Posterior vena cava (tissue), 2 donors: ENCODE results near the gene ATF3. TPM values are rescaled to one million over a fixed set of nuclear protein-coding genes. Genes with fewer than 3 reads are reported as not detected.
"Not testable (repeated sequence)": the region's sequence is repeated elsewhere in the genome, so short reads cannot be mapped to it uniquely, and the experiment has no call there.

ENCODE experiments used
- DNase-seq: peaks from one replicate; pipeline ENCODE4 v3.0.0-alpha.2; 2020; ENCODE audit warnings: low spot score
- intact Hi-C, 2 donors: fragments of 100-400 bp; cut with DNase I; formaldehyde crosslinking; loops; one replicate each; pipeline versions ENCODE4 v1.14.1 to v1.14.2; 2022 to 2023
- total RNA-seq, 2 donors: library from RNA; stranded (reverse); fragmentation: NEBNext Ultra II Directional; extraction: Animal tissue kit (Norgen Biotek cat#: 25700); gene quantifications; one replicate each; pipeline ENCODE4 v1.2.1, GENCODE V29; 2021
- donor health status: DM: yes; HTN: yes; CAD: no.
- donor health status: DM: yes; HTN: yes; CAD: no.

The ATF3 gene
- total RNA-seq, 2 donors from 2014 or later = 43.4 to 193 TPM

GRCh38 chr1:212620293-212620692, 11.7 kb downstream of the ATF3 start:
- no peak for DNase-seq

GRCh38 chr1:212621043-212621948, 12.7 kb downstream of the ATF3 start:
- intact Hi-C loops = no loop called here
- DNase-seq = no peak

More at GRCh38 chr1:212620293-212620692, 11.7 kb downstream of the ATF3 start:
- intact Hi-C loops = no loop called here

DNA sequence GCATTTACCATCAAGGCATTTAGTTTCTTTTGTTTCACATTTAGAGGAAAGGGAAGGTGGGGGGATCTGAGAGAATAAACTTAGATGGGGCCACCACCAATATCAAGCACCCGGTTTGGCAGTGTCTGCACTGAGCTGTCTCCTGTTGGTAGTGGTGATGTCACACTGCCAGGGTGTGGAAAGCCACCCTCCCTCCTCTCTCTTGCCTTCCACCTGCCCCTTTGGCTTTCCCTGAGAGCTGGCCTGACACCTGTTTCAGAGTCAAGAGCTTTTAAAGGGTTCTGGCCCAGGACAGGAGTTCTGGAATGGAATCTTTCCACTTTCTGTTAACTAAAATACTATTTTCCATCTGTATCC, 13.4 kb downstream of the ATF3 start:
- intact Hi-C loops = no loop called here
- no peak for DNase-seq

GRCh38 chr1:212622467-212622866, 13.9 kb downstream of the ATF3 start:
- intact Hi-C loops = no loop called here
- DNase-seq = no peak

DNA sequence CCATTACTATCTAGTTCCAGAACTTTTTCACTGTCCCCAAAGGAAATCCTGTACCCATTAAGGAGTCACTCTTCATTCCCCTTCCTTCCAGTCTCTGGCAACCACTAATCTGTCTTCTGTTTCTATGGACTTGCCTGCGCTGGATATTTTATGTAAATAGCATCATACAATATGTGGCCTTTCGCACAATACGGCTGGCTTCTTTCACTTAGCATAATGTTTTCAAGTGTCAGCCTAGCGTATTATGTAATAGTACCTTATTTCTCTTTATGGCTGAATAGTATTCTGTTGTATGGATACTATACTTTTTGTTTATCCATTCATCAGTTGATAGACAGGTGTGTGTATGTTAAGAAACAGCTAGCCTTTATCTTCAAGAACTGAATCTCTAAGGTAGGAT, 14.3 kb downstream of the ATF3 start:
- intact Hi-C loops = no loop called here

DNA sequence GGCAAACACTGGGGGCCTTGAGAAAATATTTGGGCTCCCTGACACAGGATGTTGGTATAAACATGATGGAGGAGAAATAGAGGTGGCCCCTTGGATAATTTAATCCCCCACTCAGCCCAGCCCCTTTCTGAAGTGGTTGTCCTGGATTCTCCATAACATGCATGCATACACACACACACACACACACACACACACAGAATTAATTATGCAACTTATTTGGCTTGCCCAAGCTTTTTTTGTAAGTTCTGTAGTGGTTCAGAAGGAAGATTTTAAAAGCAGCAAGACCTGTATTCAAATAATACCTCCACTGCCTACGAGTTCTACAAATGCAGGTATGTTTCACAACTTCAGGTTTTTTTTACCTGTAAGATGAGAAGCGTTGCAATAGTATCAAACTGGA, 15.0 kb downstream of the ATF3 start:
- intact Hi-C loops = no loop called here
- DNase-seq = no peak

More for the DNA sequence above, 14.3 kb downstream of the ATF3 start:
- no peak for DNase-seq

- DNase-seq = no peak
These were observed 16.5 kb downstream of the ATF3 start for GRCh38 chr1:212624976-212625501.

DNA sequence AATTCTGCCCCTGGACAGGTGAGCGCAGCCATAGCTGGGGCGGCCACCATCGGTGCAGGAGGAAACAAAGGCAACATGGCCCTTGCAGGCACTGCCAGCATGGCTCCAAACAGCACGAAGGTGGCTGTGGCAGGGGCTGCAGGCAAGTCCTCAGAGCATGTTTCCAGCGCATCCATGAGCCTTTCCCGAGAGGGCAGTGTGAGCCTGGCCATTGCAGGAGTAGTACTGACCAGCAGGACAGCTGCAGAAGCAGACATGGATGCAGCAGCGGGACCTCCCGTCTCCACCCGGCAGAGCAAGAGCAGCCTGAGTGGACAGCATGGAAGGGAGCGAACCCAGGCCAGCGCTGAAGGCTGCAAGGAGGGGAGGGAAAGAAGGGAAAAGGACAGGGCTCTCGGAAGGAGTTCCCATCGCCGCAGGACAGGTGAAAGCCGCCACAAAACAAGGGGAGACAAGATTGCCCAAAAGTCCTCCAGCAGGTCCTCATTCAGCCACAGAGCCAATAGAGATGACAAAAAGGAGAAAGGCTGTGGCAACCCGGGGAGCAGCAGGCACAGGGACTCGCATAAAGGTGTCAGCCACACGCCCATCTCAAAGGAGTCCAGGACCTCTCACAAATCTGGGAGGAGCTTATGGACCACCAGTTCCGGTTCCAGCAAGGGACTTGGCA, 17.4 kb downstream of the ATF3 start:
- intact Hi-C loops = no loop called here
- no peak for DNase-seq

More at GRCh38 chr1:212624976-212625501, 16.5 kb downstream of the ATF3 start:
- intact Hi-C loops = no loop called here

DNA sequence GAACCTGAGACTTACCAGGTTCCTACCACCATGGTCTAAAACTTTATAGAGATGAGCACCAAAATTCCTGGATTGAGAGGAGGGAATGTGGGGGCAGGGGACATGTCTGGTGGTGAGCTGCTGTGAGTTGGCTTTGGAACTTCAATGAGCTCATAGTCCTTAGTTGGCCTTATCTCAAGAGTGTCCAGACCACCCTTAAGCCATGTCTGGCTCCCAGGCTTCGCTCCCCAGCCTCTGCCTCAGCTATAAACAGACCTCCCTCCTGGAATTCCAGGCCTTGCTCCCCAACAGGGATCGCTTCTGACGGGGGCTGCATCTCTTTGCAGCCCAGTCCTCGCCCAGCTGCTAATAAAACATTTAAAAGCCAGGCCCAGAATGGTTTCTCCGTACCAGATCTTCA, 19.5 kb downstream of the ATF3 start:
- intact Hi-C loops = no loop called here
- DNase-seq = no peak

DNA sequence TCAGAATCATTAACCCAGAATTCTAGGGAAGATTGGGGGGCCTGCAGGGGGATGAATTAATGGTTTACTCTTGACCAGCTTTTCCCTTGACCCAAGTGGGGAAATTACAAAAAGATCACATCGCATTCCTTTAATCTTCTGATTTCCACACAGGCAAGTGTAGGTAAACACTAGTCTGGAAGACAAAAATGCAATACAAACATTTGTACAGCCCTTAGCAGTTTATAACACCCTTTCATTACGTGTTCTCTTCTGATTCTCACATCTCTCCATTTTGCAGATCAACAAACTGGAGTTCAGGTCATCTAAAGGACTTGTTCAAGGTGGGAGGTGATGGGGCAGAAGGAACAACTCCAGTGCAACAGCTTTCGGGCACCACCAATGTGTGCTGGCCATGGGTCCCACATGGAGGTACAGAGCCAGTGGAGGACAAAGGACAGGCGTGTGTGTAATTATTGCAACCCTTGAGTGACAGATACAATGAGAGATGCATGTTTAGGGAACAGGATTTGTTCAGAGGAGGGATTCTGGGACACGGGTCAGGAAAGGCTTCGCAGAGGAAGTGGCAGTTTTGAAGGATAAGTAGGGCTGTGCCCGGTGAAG, 20.4 kb downstream of the ATF3 start:
- DNase-seq = no peak
- intact Hi-C loops = no loop called here

- DNase-seq = no peak
- intact Hi-C loops = no loop called here
These were observed 21.0 kb downstream of the ATF3 start for GRCh38 chr1:212629450-212630157.

DNA sequence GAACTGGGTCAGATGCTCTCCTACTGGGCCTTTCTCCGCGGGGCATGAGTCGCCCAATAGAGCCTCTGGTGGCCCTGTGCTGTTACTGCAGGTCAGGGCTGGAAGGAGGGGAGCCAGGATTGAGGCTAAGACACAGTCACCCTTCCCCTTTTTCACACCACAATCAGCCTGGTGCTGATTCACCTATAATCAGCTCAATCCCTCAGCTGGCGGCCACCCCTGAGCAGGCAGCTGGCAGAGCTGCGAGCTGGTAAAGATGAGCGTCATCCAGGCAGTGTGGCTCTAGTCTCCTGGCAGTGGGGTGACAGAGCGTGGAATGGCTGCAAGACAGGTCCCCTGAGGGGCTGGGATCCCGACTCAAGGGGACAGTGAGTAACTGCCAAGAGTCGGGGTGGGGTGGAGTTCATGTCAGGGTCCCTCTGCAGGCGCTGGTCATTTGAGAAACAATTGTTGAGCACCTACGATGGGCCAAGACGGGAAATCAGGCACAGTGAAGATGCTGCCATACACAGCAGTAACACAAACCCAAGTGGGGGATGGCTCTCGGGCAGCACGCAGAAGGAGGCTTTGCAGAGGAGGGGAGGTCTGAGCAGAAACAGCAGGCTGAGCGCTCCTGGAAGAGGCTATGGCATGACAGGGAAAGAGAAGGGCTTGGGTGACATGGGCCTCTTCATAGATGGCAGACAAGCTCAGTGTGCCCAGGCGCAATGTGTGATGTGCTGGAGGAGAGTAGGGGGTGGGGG, 21.8 kb downstream of the ATF3 start:
- intact Hi-C loops = no loop called here
- DNase-seq = peak; percentile 89

DNA sequence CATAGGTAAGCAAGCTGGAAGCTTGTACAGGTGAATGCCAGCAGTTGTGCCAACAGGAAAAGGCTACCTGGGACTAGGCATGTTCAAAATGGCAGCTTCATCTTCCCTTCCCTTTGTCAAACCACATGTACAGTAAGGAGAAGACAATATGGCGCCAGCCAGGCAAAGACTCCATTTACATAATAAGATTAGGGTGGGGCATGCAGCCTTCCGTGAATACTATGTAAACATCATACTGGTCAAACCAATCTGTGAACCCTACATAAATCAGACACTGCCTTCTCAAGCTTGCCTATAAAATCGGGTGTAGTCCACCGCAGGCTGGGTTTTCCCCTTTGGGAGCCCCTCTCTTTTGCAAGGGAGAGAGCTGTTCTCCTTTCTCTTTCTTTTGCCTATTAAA, 24.6 kb downstream of the ATF3 start:
- intact Hi-C loops = no loop called here
- no peak for DNase-seq

- no peak for DNase-seq
- intact Hi-C loops = no loop called here
These were observed 25.7 kb downstream of the ATF3 start for GRCh38 chr1:212634252-212634651.

DNA sequence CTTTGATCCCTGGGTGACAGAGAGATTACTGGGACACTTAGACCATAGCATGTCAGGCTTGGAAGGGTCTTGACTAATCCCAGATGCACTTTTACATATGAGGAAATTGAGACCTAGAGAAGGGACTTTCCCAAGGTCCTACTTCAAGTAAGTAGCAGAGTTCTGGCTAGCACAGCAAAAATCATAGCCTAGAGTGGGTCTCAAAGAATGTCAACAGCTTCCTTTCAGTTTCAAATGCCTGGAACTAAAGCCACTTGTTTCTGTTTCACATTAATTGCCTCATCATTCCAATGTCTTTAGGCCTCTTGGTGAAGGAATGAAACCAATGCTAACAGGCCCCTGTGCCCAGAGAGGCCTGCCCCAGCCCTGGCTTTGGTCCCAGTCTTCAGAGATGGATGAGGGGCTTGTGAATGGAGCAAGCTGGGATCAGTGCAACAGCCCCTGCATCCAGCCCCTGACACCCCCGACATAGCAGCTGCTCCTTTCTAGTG, 26.6 kb downstream of the ATF3 start:
- no peak for DNase-seq
- intact Hi-C loops = no loop called here

DNA sequence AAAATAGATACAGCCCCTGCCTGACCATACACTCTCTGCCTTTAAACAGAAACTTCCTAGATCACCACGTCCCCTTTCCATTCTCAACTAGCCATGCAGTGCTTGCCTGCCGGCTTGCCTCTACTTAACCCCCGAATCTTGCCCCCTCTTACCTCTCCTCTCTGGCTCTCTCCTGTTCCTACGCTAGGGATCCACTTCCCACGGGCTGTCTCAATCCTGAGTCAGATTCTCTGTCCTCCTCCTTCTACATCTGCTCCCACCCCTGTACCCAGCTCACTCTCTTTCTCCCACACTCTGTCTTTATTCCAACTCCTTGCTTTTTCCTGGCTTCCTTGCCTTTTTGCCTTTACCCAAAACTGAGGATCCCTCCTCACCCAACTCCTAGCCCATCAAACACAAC, 29.3 kb downstream of the ATF3 start:
- intact Hi-C loops = no loop called here
- no peak for DNase-seq

GRCh38 chr1:212638492-212639151, 30.1 kb downstream of the ATF3 start:
- no peak for DNase-seq
- intact Hi-C loops = no loop called here

GRCh38 chr1:212639524-212639923, 31.0 kb downstream of the ATF3 start:
- intact Hi-C loops = not testable (repeated sequence)

More at GRCh38 chr1:212639524-212639923, 31.0 kb downstream of the ATF3 start:
- not testable (repeated sequence) for DNase-seq
